NCI-H748 (cell line): Measurements from ENCODE around the gene MARK2.
A peak's percentile ranks its signal among the peaks of the same experiment; 100 is the strongest.
"Not testable (repeated sequence)": the region's sequence is repeated elsewhere in the genome, so short reads cannot be mapped to it uniquely, and the experiment has no call there.

Experiments
- DNase-seq: peaks from one replicate; lab custom pipeline; 2025; ENCODE audit not compliant: unreplicated experiment; lab: John Stamatoyannopoulos, UW

Gene MARK2

GRCh38 chr11:63853476-63853875 is 14.6 kb downstream of the MARK2 start:
- no peak for DNase-seq

- DNase-seq, result no peak
These were observed 15.8 kb downstream of the MARK2 start for GRCh38 chr11:63854696-63855095.

GRCh38 chr11:63855975-63856374 is 17.1 kb downstream of the MARK2 start:
- DNase-seq, result no peak

- DNase-seq, result no peak
These were observed 20.0 kb downstream of the MARK2 start for GRCh38 chr11:63858628-63859550.

- DNase-seq, result peak; percentile 57
These were observed 24.0 kb downstream of the MARK2 start for GRCh38 chr11:63862923-63863322.

- DNase-seq, result not testable (repeated sequence)
These were observed 24.7 kb downstream of the MARK2 start for GRCh38 chr11:63863620-63864019.

- no peak for DNase-seq
These were observed 27.3 kb downstream of the MARK2 start for GRCh38 chr11:63866211-63866610.

GRCh38 chr11:63867511-63867910 is 28.6 kb downstream of the MARK2 start:
- DNase-seq, result no peak

- no peak for DNase-seq
These were observed 29.6 kb downstream of the MARK2 start for GRCh38 chr11:63868399-63869064.

- no peak for DNase-seq
These were observed 30.3 kb downstream of the MARK2 start for GRCh38 chr11:63869171-63869591.

GRCh38 chr11:63869683-63870082 is 30.8 kb downstream of the MARK2 start:
- DNase-seq, result no peak

GRCh38 chr11:63870351-63871140 is 31.6 kb downstream of the MARK2 start:
- no peak for DNase-seq

GRCh38 chr11:63871962-63872799 is 33.3 kb downstream of the MARK2 start:
- peak; percentile 23 for DNase-seq

- DNase-seq, result no peak
These were observed 33.9 kb downstream of the MARK2 start for GRCh38 chr11:63872800-63873197.

- no peak for DNase-seq
These were observed 34.4 kb downstream of the MARK2 start for GRCh38 chr11:63873311-63873710.

- DNase-seq, result no peak
These were observed 35.6 kb downstream of the MARK2 start for GRCh38 chr11:63874511-63874910.

GRCh38 chr11:63875506-63876065 is 36.7 kb downstream of the MARK2 start:
- DNase-seq, result no peak

- DNase-seq, result no peak
These were observed 37.7 kb downstream of the MARK2 start for GRCh38 chr11:63876616-63877015.

GRCh38 chr11:63877658-63878241 is 38.8 kb downstream of the MARK2 start:
- no peak for DNase-seq
